Measurements from ENCODE around the gene CAMKK1. TPM values are rescaled to one million over a fixed set of nuclear protein-coding genes. Genes with fewer than 3 reads are reported as not detected.

The CAMKK1 gene
- total and polyA plus RNA-seq, 2 donors (not counting 3 experiments of a cell fraction or from before 2014, with no cell fraction given), result 4.5 to 6.1 TPM

GRCh38 chr17:3915995-3916696 lies 23.3 kb upstream of the CAMKK1 start, which contains the start of gene P2RX1:
P2RX1 (minus strand) TSS chr17:3916465; CDS start chr17:3916225, 240 bp downstream.
- ChIA-PET CTCF (interaction anchor here (0.7 to 2.7 kb wide), 11 partner anchors 15 to 178 kb away, joined by 3 to 26 read pairs (median 4); no protein-coding TSS in a partner anchor), POLR2A (no interaction called here)
- H3K27ac ChIP-seq (ENCODE audit: insufficient read depth, low read depth, low read length), result no peak within 1 kb of the TSS

GRCh38 chr17:3915581-3915994 lies 22.7 kb upstream of the CAMKK1 start:
- Histone ChIP-seq H3K27ac (ENCODE audit: insufficient read depth, low read depth, low read length) (no peak overlapping the region), H3K36me3 (ENCODE audit: control insufficient read depth in 2 of 2, extremely low read depth in 1 of 2, insufficient read depth in 2 of 2, low read length in 2 of 2) (no peaks in the 10 kb centered on the region), H4K20me1 (replicated peaks; ENCODE audit: control insufficient read depth, extremely low read depth, insufficient read depth, low read length) (no peaks in the 10 kb centered on the region), H3K4me1 (ENCODE audit: control insufficient read depth, extremely low read depth, insufficient read depth, low read length) (peaks cover 15% of the 10 kb centered on the region), H3K79me2 (ENCODE audit: control insufficient read depth, insufficient read depth, low read length) (no peaks in the 10 kb centered on the region), H3K27me3 (ENCODE audit: control insufficient read depth in 2 of 2, insufficient read depth in 2 of 2, low read length in 2 of 2) (no peaks in the 10 kb centered on the region), H3K9me1 (replicated peaks; ENCODE audit: control insufficient read depth, extremely low read depth, insufficient read depth, low read length) (no peaks in the 10 kb centered on the region), H3K4me3 (replicated peaks in 1 of 3; ENCODE audit: insufficient read depth in 1 of 3, low read depth in 1 of 3, low read length in 3 of 3) (no peak overlapping the region), H3K9ac (replicated peaks; ENCODE audit: extremely low read depth, insufficient read depth, low read length) (no peak overlapping the region), H3K9me3 (replicated peaks; ENCODE audit: control insufficient read depth, insufficient read depth, low read length) (no peaks in the 10 kb centered on the region), H3K4me2 (ENCODE audit: insufficient read depth, low read length) (no peak overlapping the region), H2AFZ (ENCODE audit: low read depth, low read length) (no peak overlapping the region)
- dilution Hi-C loops (cut with MboI; ENCODE audit: extremely low pct_ligation_motif_present, low sequenced_read_pairs) (no loop called here), intact Hi-C loops (cut with micrococcal nuclease) (loop anchor here (2.0 kb wide), 1 partner anchor 159 kb away; no protein-coding TSS in a partner anchor)
- FAIRE-seq (no peak), DNase-seq (ENCODE audit: low read depth, low spot score) (no peak)
- ChIA-PET POLR2A (no interaction called here), CTCF (interaction anchor here (0.8 to 4.6 kb wide), 8 partner anchors 20 to 178 kb away, joined by 3 to 84 read pairs (median 4); no protein-coding TSS in a partner anchor)
- no TSS peak for BruUV-seq (replicated peaks)
- no peak for TF ChIP-seq JUN (IDR thresholded peaks at IDR 0.05; ENCODE audit: borderline replicate concordance, insufficient read depth, insufficient read length, low read depth)
- no peak for TF ChIP-seq POLR2A (IDR thresholded peaks at IDR 0.05; ENCODE audit: low read depth, low read length)

More at GRCh38 chr17:3915995-3916696, 23.3 kb upstream of the CAMKK1 start, which contains the start of gene P2RX1:
- H3K27me3 ChIP-seq (ENCODE audit: control insufficient read depth in 2 of 2, insufficient read depth in 2 of 2, low read length in 2 of 2), result no peaks in the 10 kb centered on the region
- H3K9me3 ChIP-seq (replicated peaks; ENCODE audit: control insufficient read depth, insufficient read depth, low read length), result no peaks in the 10 kb centered on the region
- BruUV-seq (replicated peaks), result no TSS peak
- H3K4me1 ChIP-seq (ENCODE audit: control insufficient read depth, extremely low read depth, insufficient read depth, low read length), result peaks cover 15% of the 10 kb centered on the region
- DNase-seq (ENCODE audit: low read depth, low spot score) (no peak), FAIRE-seq (no peak)
- intact Hi-C loops (cut with micrococcal nuclease) (loop anchor here (2.0 kb wide), 1 partner anchor 159 kb away; no protein-coding TSS in a partner anchor), dilution Hi-C loops (cut with MboI; ENCODE audit: extremely low pct_ligation_motif_present, low sequenced_read_pairs) (no loop called here)
- H3K4me2 ChIP-seq (ENCODE audit: insufficient read depth, low read length), result no peak within 1 kb of the TSS
- no peaks in the 10 kb centered on the region for H4K20me1 ChIP-seq (replicated peaks; ENCODE audit: control insufficient read depth, extremely low read depth, insufficient read depth, low read length)
- H3K79me2 ChIP-seq (ENCODE audit: control insufficient read depth, insufficient read depth, low read length), result no peaks in the 10 kb centered on the region
- H3K9ac ChIP-seq (replicated peaks; ENCODE audit: extremely low read depth, insufficient read depth, low read length), result no peak within 1 kb of the TSS
- TF ChIP-seq MYC (IDR thresholded peaks at IDR 0.05; ENCODE audit: low read depth, low read length) (no peak), MAX (IDR thresholded peaks at IDR 0.05; ENCODE audit: insufficient read depth, insufficient read length) (no peak), POLR2AphosphoS5 (IDR thresholded peaks at IDR 0.05; ENCODE audit: insufficient read depth, low read depth, low read length) (no peak), GATA2 (IDR thresholded peaks at IDR 0.05; ENCODE audit: insufficient read depth, insufficient read length, low read depth, low read length) (no peak), EZH2 (IDR thresholded peaks at IDR 0.05; ENCODE audit: borderline replicate concordance, low read depth, low read length, severe bottlenecking) (no peak)
- no peaks in the 10 kb centered on the region for H3K36me3 ChIP-seq (ENCODE audit: control insufficient read depth in 2 of 2, extremely low read depth in 1 of 2, insufficient read depth in 2 of 2, low read length in 2 of 2)
- H3K9me1 ChIP-seq (replicated peaks; ENCODE audit: control insufficient read depth, extremely low read depth, insufficient read depth, low read length), result no peaks in the 10 kb centered on the region
- H2AFZ ChIP-seq (ENCODE audit: low read depth, low read length), result peak within 1 kb of the TSS; percentile 25
- no peak within 1 kb of the TSS for H3K4me3 ChIP-seq (replicated peaks in 1 of 3; ENCODE audit: insufficient read depth in 1 of 3, low read depth in 1 of 3, low read length in 3 of 3)

All from endothelial cell of umbilical vein (primary cell).